Fibroblast of skin of scalp (primary cell): ENCODE measurements around the gene P2RX7.

Experiments
- DNase-seq: peaks from one replicate; pipeline ENCODE4 v3.0.0-alpha.2; 2013

Gene P2RX7

GRCh38 chr12:121110211-121110940, 22.3 kb upstream of the P2RX7 start:
- peak; percentile 68 for DNase-seq

GRCh38 chr12:121111684-121112083, 21.0 kb upstream of the P2RX7 start:
- no peak for DNase-seq

- DNase-seq = no peak
These were observed 20.2 kb upstream of the P2RX7 start for GRCh38 chr12:121112496-121112895.

- DNase-seq = no peak
These were observed 19.6 kb upstream of the P2RX7 start for GRCh38 chr12:121113057-121113456.

- no peak for DNase-seq
These were observed 18.5 kb upstream of the P2RX7 start for GRCh38 chr12:121114019-121114639.

GRCh38 chr12:121114806-121115205, 17.9 kb upstream of the P2RX7 start:
- no peak for DNase-seq

GRCh38 chr12:121115530-121115929, 17.1 kb upstream of the P2RX7 start:
- DNase-seq = no peak

GRCh38 chr12:121116318-121117225, 16.1 kb upstream of the P2RX7 start:
- no peak for DNase-seq

GRCh38 chr12:121117226-121117777, 15.4 kb upstream of the P2RX7 start:
- DNase-seq = no peak

- DNase-seq = no peak
These were observed 12.4 kb upstream of the P2RX7 start for GRCh38 chr12:121120323-121120722.

- no peak for DNase-seq
These were observed 11.5 kb upstream of the P2RX7 start for GRCh38 chr12:121120989-121121755.

- no peak for DNase-seq
These were observed 10.9 kb upstream of the P2RX7 start for GRCh38 chr12:121121805-121122204.

- no peak for DNase-seq
These were observed 9.2 kb upstream of the P2RX7 start for GRCh38 chr12:121123488-121123887.

- DNase-seq = peak; percentile 74
These were observed 8.1 kb upstream of the P2RX7 start for GRCh38 chr12:121124402-121125109.

GRCh38 chr12:121127501-121127900, 5.2 kb upstream of the P2RX7 start:
- DNase-seq = no peak

- peak; percentile 23 for DNase-seq
These were observed 3.5 kb upstream of the P2RX7 start for GRCh38 chr12:121128908-121129810.

- no peak for DNase-seq
These were observed 2.9 kb upstream of the P2RX7 start for GRCh38 chr12:121129811-121130147.

- DNase-seq = no peak
These were observed 1.8 kb upstream of the P2RX7 start for GRCh38 chr12:121130866-121131373.

GRCh38 chr12:121131941-121132341, 735 bp upstream of the P2RX7 start:
- no peak for DNase-seq

GRCh38 chr12:121133838-121134237, 1.2 kb downstream of the P2RX7 start:
- no peak for DNase-seq
